GM12873 (cell line): ENCODE data around the gene THSD4.

Experiments used
- TF ChIP-seq, protein P1 (sequence below): IDR thresholded peaks from 2 replicates; pipeline ENCODE4 v1.5.1; 2012; ENCODE audit warnings: low read depth, mild to moderate bottlenecking, moderate library complexity, low read length, control low read depth; ENCODE audit not compliant: insufficient read depth; ENCODE audit errors: missing control alignments

The THSD4 gene

DNA sequence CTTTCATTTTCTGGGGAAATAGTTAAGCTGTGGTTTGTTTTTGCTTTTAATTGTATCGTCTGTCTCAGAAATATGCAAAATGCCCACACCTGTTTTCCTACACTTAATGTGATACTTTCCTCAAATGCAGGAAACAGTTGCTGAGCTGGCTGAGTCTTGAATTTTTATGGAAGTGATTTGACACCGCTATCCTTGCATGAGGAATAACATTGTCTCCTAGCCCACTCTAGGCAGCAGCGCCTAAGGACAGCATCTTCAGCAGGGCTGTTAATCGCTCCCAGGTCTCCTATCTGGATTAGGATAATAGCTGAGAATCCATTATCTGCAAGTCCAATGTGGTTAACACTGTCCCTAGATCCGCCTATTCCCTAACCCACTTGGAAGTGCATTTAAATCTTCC, 562.5 kb downstream of the THSD4 start:
- TF ChIP-seq, protein P1, sequence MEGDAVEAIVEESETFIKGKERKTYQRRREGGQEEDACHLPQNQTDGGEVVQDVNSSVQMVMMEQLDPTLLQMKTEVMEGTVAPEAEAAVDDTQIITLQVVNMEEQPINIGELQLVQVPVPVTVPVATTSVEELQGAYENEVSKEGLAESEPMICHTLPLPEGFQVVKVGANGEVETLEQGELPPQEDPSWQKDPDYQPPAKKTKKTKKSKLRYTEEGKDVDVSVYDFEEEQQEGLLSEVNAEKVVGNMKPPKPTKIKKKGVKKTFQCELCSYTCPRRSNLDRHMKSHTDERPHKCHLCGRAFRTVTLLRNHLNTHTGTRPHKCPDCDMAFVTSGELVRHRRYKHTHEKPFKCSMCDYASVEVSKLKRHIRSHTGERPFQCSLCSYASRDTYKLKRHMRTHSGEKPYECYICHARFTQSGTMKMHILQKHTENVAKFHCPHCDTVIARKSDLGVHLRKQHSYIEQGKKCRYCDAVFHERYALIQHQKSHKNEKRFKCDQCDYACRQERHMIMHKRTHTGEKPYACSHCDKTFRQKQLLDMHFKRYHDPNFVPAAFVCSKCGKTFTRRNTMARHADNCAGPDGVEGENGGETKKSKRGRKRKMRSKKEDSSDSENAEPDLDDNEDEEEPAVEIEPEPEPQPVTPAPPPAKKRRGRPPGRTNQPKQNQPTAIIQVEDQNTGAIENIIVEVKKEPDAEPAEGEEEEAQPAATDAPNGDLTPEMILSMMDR: no peak

DNA sequence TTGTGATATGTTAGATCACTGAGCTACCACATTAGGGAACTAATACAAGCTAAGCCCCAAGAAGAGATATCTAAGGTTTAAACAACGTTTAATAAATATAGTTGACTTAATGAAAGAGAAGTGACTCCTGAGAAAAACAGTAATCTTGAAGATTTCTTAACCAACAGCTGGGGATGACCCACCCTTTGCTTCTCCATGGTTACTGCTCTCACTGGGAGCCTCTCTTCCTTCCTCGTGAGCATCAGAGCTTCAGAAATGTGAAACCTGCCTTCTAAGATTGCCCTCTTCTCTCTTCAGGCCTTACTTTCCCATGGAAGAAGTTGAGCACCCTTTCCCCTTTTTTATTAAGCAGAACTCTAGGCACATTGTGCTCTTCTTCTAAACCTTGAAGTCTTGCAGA, 562.9 kb downstream of the THSD4 start:
- TF ChIP-seq, protein P1: no peak

DNA sequence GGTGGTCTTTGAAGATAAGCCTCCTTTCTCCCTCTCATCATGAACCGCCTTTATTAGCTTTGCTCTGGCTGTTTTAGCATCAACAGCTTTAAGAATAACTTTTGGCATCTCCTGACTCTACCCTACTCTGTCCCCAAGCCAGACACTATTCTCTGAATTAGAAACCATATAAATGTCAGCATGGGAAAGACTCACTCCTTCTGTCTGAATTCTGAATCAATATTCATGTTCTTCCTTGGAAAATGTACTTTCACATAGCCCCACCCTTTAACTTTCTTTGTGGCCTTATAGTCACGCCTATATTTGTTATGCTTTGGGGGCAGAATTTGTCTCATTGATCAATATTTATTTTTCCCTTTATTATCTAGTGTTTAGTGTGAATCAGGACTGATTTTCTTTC, 563.3 kb downstream of the THSD4 start:
- TF ChIP-seq, protein P1: no peak

DNA sequence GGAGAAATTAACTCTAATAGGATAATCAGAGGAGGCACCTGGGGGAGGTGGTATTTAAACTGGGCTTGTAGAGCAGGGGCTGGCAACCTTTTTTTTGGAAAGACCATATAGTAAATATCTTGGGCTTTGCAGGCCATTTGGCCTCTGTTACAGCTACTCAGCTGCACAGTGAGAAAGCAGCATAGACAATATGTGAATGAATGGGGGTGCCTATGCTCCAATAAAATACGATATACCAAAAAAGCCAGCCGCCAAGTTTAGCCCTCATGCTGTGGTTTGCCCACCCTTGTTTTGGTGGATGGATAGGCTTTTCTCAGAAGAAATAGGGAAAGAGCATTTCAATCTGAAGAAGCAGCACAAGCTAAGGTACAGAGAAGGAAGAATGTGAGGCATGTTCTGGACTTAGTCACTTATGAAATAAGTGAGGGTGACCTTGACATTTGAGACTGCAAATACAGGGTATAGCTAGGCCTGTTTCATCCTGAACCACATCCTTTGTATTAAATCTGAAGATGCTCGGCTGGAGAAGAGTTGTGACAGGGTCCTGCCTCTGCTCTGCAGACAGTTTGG, 564.0 kb downstream of the THSD4 start:
- TF ChIP-seq, protein P1: no peak

DNA sequence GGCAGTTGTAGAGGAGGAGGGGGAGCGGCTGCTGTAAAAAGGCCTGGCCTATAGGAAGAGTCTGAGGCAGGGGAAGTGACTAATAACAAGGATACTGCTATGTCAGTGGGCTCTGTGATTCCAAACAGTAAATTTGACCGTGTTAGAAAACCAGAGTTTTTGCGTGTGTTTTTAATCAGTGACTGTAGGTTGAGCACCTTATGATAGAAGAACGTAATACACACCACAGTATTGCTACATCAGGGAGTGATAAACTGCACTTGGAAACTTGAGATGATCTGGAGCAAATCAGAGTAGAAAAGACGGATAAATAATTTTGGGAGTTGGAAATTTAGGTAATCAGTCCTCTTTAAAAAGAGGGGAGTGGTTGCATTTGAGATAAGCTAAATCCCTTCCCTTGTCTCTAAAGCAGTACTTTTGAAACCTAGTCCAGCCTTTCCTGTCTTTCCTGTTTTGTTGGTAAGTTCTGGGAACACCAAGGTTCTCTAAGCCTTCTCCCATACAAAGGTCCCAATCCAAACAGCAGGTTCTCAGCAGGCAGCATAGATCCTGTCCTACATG, 564.6 kb downstream of the THSD4 start:
- TF ChIP-seq, protein P1: no peak

DNA sequence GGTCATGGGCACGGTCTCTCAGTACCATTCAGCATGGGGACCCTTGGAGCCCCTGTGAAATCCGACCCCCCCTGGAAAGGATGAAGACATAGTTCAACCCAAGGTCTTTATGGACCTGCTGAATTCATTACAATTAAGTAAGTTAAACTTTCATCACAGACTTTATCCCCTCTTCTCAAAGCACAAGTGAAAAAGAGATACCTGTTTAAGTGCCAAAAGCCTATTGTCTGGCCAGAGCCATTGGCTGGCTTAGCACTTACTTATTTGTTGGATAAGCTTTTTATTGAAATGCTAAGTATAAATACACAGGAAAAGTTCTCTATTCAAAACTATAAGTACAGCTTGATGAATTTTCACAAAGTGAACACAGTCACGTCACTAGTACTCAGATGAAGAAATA, 566.7 kb downstream of the THSD4 start:
- TF ChIP-seq, protein P1: no peak

DNA sequence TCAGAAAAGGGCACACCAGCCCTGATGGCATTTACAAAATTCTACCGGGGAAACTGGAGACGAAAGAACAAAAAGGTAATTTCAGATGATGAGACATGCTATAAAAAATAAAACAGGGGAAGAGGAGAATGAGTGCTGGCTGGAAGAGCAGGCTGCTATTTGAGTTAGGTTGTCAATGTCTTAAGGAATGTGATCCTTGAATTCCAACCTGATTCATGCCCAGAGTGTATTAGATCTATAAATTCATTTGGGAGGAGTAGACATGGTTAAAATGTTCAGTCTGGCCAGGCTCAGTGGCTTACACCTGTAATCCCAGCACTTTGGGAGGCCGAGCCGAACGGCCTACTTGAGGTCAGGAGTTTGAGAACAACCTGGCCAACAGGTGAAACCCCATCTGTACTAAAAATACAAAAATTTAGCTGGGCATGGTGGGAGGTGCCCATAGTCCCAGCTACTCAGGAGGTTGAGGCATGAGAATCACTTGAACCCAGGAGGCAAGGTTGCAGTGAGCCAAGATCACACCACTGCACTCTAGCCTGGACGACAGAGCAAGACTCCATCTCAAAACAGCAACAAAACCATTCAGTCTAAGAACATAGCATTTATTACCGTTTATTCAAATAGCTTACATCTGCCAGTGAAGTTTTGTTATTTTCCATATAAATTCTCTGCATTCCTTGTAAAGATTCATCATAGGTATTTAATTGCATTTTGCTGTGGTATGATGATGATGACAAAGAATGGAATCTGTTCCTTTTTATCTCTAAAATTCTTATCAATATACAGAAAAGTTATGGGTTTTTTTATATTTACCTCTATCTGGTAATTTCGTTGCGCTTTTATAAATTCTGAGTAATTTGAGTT, 568.4 kb downstream of the THSD4 start:
- TF ChIP-seq, protein P1: no peak
